SK-N-SH (cell line): Measurements from ENCODE around the gene LMNTD2. TPM values are rescaled to one million over a fixed set of nuclear protein-coding genes. Genes with fewer than 3 reads are reported as not detected.

Experiments used
- CTCF ChIA-PET: fragments of 300-600, 350-600 bp; formaldehyde crosslinking; extraction: SDS; loops from one replicate; lab custom pipeline; 2021; lab: Yijun Ruan, JAX
- POLR2A ChIA-PET: fragments of 350-600 bp; sonication (Branson Sonifier 250); formaldehyde crosslinking; extraction: SDS; loops from one replicate; lab custom pipeline; 2020; ENCODE audit warnings: antibody characterized with exemption, inconsistent platforms; lab: Yijun Ruan, JAX
- DNase-seq: peaks from one replicate; pipeline ENCODE4 v3.0.0; 2012
- H2AFZ ChIP-seq: fragments of 200-600 bp; sonication (generic); 2 replicates; pipeline ENCODE4 v1.8.1; 2016; ENCODE audit warnings: antibody characterized with exemption, mild to moderate bottlenecking, low read depth
- H3F3A ChIP-seq: fragments of 200-600 bp; sonication (generic); replicated peaks from 2 replicates; pipeline ENCODE3; 2016; ENCODE audit warnings: antibody characterized with exemption, mild to moderate bottlenecking; ENCODE audit not compliant: insufficient read depth
- H3K27ac ChIP-seq, 2 experiments: fragments of 200-500 bp in 1 of 2; fragments of 200-600 bp in 1 of 2; sonication (Bioruptor generic) in 1 of 2; sonication (generic), shearing (Covaris generic) in 1 of 2; 2 replicates each; pipeline versions ENCODE4 v1.5.1 to v1.6.1; 2014 to 2016; ENCODE audit warnings: low read depth in 2 of 2, inconsistent platforms in 1 of 2, low read length in 1 of 2, mild to moderate bottlenecking in 1 of 2, mixed read lengths in 1 of 2
- H3K27me3 ChIP-seq: fragments of 200-600 bp; sonication (generic), shearing (Covaris generic); 2 replicates; pipeline ENCODE4 v1.6.1; 2016; ENCODE audit warnings: mixed run types; ENCODE audit not compliant: insufficient read depth
- H3K36me3 ChIP-seq, 2 experiments: fragments of 200-500 bp in 1 of 2; fragments of 200-600 bp in 1 of 2; sonication (Bioruptor generic) in 1 of 2; sonication (generic) in 1 of 2; replicated peaks in 1 of 2; 2 replicates each; pipeline versions ENCODE3 to v1.5.1; 2014 to 2016; ENCODE audit warnings: low read length in 1 of 2, mild to moderate bottlenecking in 1 of 2; ENCODE audit not compliant: insufficient read depth in 2 of 2, control insufficient read depth in 1 of 2
- H3K4me1 ChIP-seq, 2 experiments: fragments of 200-500 bp in 1 of 2; fragments of 200-600 bp in 1 of 2; sonication (Bioruptor generic) in 1 of 2; sonication (generic), shearing (Covaris generic) in 1 of 2; 2 replicates each; pipeline versions ENCODE4 v1.5.1 to v1.6.1; 2014 to 2016; ENCODE audit warnings: low read depth in 1 of 2, low read length in 1 of 2, mixed run types in 1 of 2; ENCODE audit not compliant: insufficient read depth in 2 of 2, control insufficient read depth in 1 of 2
- H3K4me2 ChIP-seq: fragments of 200-600 bp; sonication (generic), shearing (Covaris generic); 2 replicates; pipeline ENCODE4 v1.6.1; 2017; ENCODE audit warnings: mixed run types
- H3K4me3 ChIP-seq, 2 experiments: fragments of 200-500 bp in 1 of 2; fragments of 200-600 bp in 1 of 2; sonication (Bioruptor generic) in 1 of 2; sonication (generic), shearing (Covaris generic) in 1 of 2; 2 replicates each; pipeline versions ENCODE4 v1.5.1 to v1.8.1; 2014 to 2016; ENCODE audit warnings: low read depth in 2 of 2, inconsistent platforms in 1 of 2, low read length in 1 of 2, mild to moderate bottlenecking in 1 of 2, mixed read lengths in 1 of 2, moderate library complexity in 1 of 2
- H3K79me2 ChIP-seq: fragments of 200-600 bp; sonication (generic); 2 replicates; pipeline ENCODE4 v1.8.1; 2017; ENCODE audit warnings: mild to moderate bottlenecking; ENCODE audit not compliant: insufficient read depth
- H3K9ac ChIP-seq: fragments of 200-600 bp; sonication (generic); 2 replicates; pipeline ENCODE4 v1.6.1; 2017; ENCODE audit warnings: mixed run types
- H3K9me2 ChIP-seq: fragments of 200-600 bp; sonication (generic); 2 replicates; pipeline ENCODE4 v1.6.1; 2017; ENCODE audit warnings: mixed run types
- H3K9me3 ChIP-seq: fragments of 200-600 bp; sonication (generic); 2 replicates; pipeline ENCODE4 v1.6.1; 2017; ENCODE audit warnings: mixed run types, mild to moderate bottlenecking, moderate library complexity
- H4K20me1 ChIP-seq: fragments of 200-600 bp; sonication (generic); 2 replicates; pipeline ENCODE4 v1.6.1; 2017; ENCODE audit warnings: mild to moderate bottlenecking, mixed run types; ENCODE audit not compliant: insufficient read depth
- CTCF ChIP-seq: fragments of 200-600 bp; sonication (generic); IDR thresholded peaks from 2 replicates; pipeline ENCODE4 v1.6.1; 2017; ENCODE audit warnings: antibody characterized with exemption, mild to moderate bottlenecking, moderate library complexity
- ELF1 ChIP-seq: IDR thresholded peaks from 2 replicates; pipeline ENCODE4 v1.4.0; 2012
- EP300 ChIP-seq, 2 experiments: IDR thresholded peaks; 2 replicates each; pipeline versions ENCODE4 v1.4.0 to v1.6.1; 2012; ENCODE audit warnings: borderline replicate concordance in 1 of 2, low read depth in 1 of 2, low read length in 1 of 2
- FOXJ3 ChIP-seq: sonication (generic); formaldehyde crosslinking; IDR thresholded peaks from 2 replicates; pipeline ENCODE4 v1.5.1; 2020; ENCODE audit warnings: mild to moderate bottlenecking, missing genetic modification reagents
- FOXM1 ChIP-seq: IDR thresholded peaks from 2 replicates; pipeline ENCODE4 v1.4.0; 2012; ENCODE audit warnings: low read depth, mild to moderate bottlenecking
- GABPA ChIP-seq: IDR thresholded peaks from 2 replicates; pipeline ENCODE4 v1.4.0; 2012; ENCODE audit warnings: low read depth, mild to moderate bottlenecking
- GATA2 ChIP-seq: sonication (generic); formaldehyde crosslinking; IDR thresholded peaks from 2 replicates; pipeline ENCODE4 v1.5.0; 2020; ENCODE audit warnings: mild to moderate bottlenecking, missing genetic modification reagents
- IRF3 ChIP-seq: fragments of 150-350 bp; IDR thresholded peaks from 2 replicates; pipeline ENCODE4 v1.6.1; 2016; ENCODE audit warnings: mild to moderate bottlenecking, low read depth, low read length
- JUND ChIP-seq: IDR thresholded peaks from 2 replicates; pipeline ENCODE4 v1.4.0; 2012
- MEF2A ChIP-seq: IDR thresholded peaks from 2 replicates; pipeline ENCODE4 v1.4.0; 2012; ENCODE audit warnings: low read depth, borderline replicate concordance
- MXI1 ChIP-seq: IDR thresholded peaks from 2 replicates; pipeline ENCODE4 v1.6.1; 2012; ENCODE audit warnings: mild to moderate bottlenecking, low read depth, low read length, improper control_type of control experiment
- NFIC ChIP-seq: IDR thresholded peaks from 2 replicates; pipeline ENCODE4 v1.4.0; 2012; ENCODE audit warnings: borderline replicate concordance
- POLR2AphosphoS5 ChIP-seq: IDR thresholded peaks from 2 replicates; pipeline ENCODE4 v1.6.1; 2012; ENCODE audit warnings: low read depth, low read length
- RAD21 ChIP-seq: IDR thresholded peaks from 2 replicates; pipeline ENCODE4 v1.6.1; 2012; ENCODE audit warnings: mild to moderate bottlenecking, low read length
- RCOR1 ChIP-seq: fragments of 150-350 bp; IDR thresholded peaks from 2 replicates; pipeline ENCODE4 v1.6.1; 2017; ENCODE audit warnings: antibody characterized with exemption, low read length
- REST ChIP-seq: IDR thresholded peaks from 2 replicates; pipeline ENCODE4 v1.6.1; 2012; ENCODE audit warnings: mild to moderate bottlenecking, low read depth, low read length, moderate library complexity
- RFX5 ChIP-seq: IDR thresholded peaks from 2 replicates; pipeline ENCODE4 v1.6.1; 2012; ENCODE audit warnings: mild to moderate bottlenecking, improper control_type of control experiment, low read length
- SIN3A ChIP-seq: IDR thresholded peaks from 2 replicates; pipeline ENCODE4 v1.6.1; 2012; ENCODE audit warnings: low read depth, mild to moderate bottlenecking, low read length, moderate library complexity, borderline replicate concordance
- SMC3 ChIP-seq: IDR thresholded peaks from 2 replicates; pipeline ENCODE4 v1.6.1; 2012; ENCODE audit warnings: low read depth, low read length, improper control_type of control experiment
- TCF12 ChIP-seq: IDR thresholded peaks from 2 replicates; pipeline ENCODE4 v1.4.0; 2012
- TEAD4 ChIP-seq: IDR thresholded peaks from 2 replicates; pipeline ENCODE4 v1.4.0; 2012; ENCODE audit warnings: mild to moderate bottlenecking, borderline replicate concordance; ENCODE audit not compliant: insufficient read depth
- WGBS: methylation state at CpG from one replicate; pipeline ENCODE4 v1.1.6; 2017; ENCODE audit warnings: low lambda C conversion rate; 5-methylcytosine and 5-hydroxymethylcytosine counted together
- polyA plus RNA-seq, 3 experiments: library from polyadenylated mRNA; depleted of rRNA; stranded (reverse); fragments of >200 nt; gene quantifications; 2 replicates each; pipeline ENCODE4 v1.2.3, GENCODE V29; 2012

Gene LMNTD2
- polyA plus RNA-seq, 1 of the 3 experiments (the other 2 are of a cell fraction), result 2.4 TPM

- H3K79me2 ChIP-seq, result peaks cover 7% of the 10 kb centered on the region; the same call in 1 of the 2 replicates
- H3K4me3 ChIP-seq, result no peak overlapping the region
- WGBS, result 95% methylated on average over 18 of the region's 28 CpGs
- peaks cover 38 to 91% of the 10 kb centered on the region in 2 experiments for H3K36me3 ChIP-seq
- no peaks in the 10 kb centered on the region for H3K9me2 ChIP-seq
- H3K27me3 ChIP-seq, result no peaks in the 10 kb centered on the region
- H3K9ac ChIP-seq, result no peak overlapping the region
- H3F3A ChIP-seq, result peaks cover 6% of the 10 kb centered on the region
- no peak for DNase-seq
- no peak overlapping the region for H2AFZ ChIP-seq
- no peaks in the 10 kb centered on the region for H3K9me3 ChIP-seq
- ChIA-PET POLR2A (interaction anchor here (1.2 kb wide), 1 partner anchor 23 kb away, joined by 3 read pairs; no protein-coding TSS in a partner anchor), CTCF (interaction anchor here (0.7 kb wide), 1 partner anchor 19 kb away, joined by 3 read pairs; no protein-coding TSS in a partner anchor)
- H3K4me2 ChIP-seq, result no peak overlapping the region
- peaks cover 4 to 14% of the 10 kb centered on the region in 2 experiments; a peak in 1 of 4 replicates for H3K4me1 ChIP-seq
- peaks cover 29% of the 10 kb centered on the region for H4K20me1 ChIP-seq
- TF ChIP-seq MXI1, result no peak
- TF ChIP-seq TEAD4, result no peak
- no peak for TF ChIP-seq RFX5
- no peak for TF ChIP-seq POLR2AphosphoS5
- TF ChIP-seq RCOR1, result no peak
- no peak for TF ChIP-seq GATA2 (CRISPR knock-in tag)
- TF ChIP-seq REST, result no peak
- H3K27ac ChIP-seq, result no peak overlapping the region
These were observed 48.3 kb upstream of the LMNTD2 start for GRCh38 chr11:608791-609251.

GRCh38 chr11:607971-608659, 47.6 kb upstream of the LMNTD2 start:
- Histone ChIP-seq H3K4me3 (no peak overlapping the region), H3K4me2 (no peak overlapping the region), H3K4me1 (peaks cover 4 to 14% of the 10 kb centered on the region in 2 experiments; a peak in 1 of 4 replicates), H3K79me2 (peaks cover 10% of the 10 kb centered on the region; the same call in 1 of the 2 replicates), H3K27me3 (no peaks in the 10 kb centered on the region), H3K27ac (no peak overlapping the region), H3K9me3 (no peaks in the 10 kb centered on the region), H3K9me2 (no peaks in the 10 kb centered on the region), H3K36me3 (peaks cover 42 to 90% of the 10 kb centered on the region in 2 experiments), H3K9ac (no peak overlapping the region), H2AFZ (no peak overlapping the region), H3F3A (peaks cover 6% of the 10 kb centered on the region), H4K20me1 (peaks cover 26% of the 10 kb centered on the region)
- ChIA-PET POLR2A (interaction anchor here (0.6 to 1.6 kb wide), 3 partner anchors 7 to 89 kb away, joined by 3 read pairs; partner anchors contain the start of gene IRF7), CTCF (interaction anchor here (0.7 kb wide), 2 partner anchors 20 to 119 kb away, joined by 3 read pairs; no protein-coding TSS in a partner anchor)
- 96% methylated on average over 28 of the region's 45 CpGs for WGBS
- no peak for DNase-seq
- TF ChIP-seq FOXM1 (no peak), ELF1 (no peak), TCF12 (no peak), EP300 (IDR thresholded peaks at IDR 0.05; ENCODE audit: borderline replicate concordance in 1 of 2, low read depth in 1 of 2, low read length in 1 of 2) (no peak), CTCF (no peak), IRF3 (no peak), MXI1 (no peak), RFX5 (no peak), SIN3A (no peak), NFIC (no peak), GABPA (no peak), SMC3 (no peak), FOXJ3 (CRISPR knock-in tag) (no peak), JUND (no peak), RAD21 (no peak), MEF2A (no peak)
